ENCODE results near the gene TBC1D22A. TPM values are rescaled to one million over a fixed set of nuclear protein-coding genes. Genes with fewer than 3 reads are reported as not detected.

The TBC1D22A gene
- total and polyA plus RNA-seq, 9 donors = 12.5 to 25.6 (median 18.5) TPM

DNA sequence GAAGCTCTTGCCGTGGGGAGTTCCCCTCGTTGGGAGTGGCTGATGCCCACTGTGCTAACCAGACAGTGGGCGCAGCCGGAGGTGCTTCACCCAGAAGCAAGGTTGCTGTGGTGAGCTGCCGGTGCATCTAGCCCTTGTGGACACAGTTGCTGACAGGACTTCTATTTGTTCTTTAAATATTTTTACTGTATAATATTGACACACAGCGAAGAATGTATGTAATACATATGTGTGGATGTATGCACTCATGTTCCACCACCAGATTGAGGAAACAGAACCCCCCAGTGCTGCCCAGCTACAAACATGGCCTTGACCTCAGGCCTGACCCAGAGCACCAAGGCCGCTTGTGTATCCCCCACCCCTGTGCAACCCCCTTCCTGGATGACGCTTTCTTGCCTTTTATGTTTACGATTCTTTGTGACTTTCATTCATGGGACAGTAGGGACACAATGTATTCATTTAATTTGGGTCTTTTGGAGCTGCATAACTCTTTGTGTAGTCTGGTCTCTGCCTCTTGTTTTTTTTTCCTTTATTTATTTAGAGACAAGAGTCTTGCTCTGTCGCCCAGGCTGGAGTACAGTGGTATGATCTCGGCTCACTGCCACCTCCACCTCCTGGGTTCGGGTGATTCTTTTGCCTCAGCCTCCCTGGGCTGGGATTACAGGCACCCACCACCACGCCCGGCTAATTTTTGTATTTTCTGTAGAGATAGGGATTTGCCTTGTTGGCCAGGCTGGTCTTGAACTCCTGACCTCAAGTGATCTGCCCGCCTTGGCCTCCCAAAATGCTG, 132.6 kb downstream of the TBC1D22A start:
- Histone ChIP-seq H3K27me3 (no peaks in the 10 kb centered on the region), H3K36me3 (no peaks in the 10 kb centered on the region), H3K4me1 (ENCODE audit: insufficient read depth) (peaks cover 2% of the 10 kb centered on the region), H3K27ac (no peak overlapping the region), H3K4me3 (no peak overlapping the region), H3K9me3 (no peaks in the 10 kb centered on the region)
- intact Hi-C loops (cut with DNase I) = no loop called here
- peak in 1 of 5 donors; percentile 13 for DNase-seq
- WGBS, 3 donors = 91 to 95% (median 93%) methylated on average over 15 of the region's 15 CpGs
- TF ChIP-seq POLR2A (IDR thresholded peaks at IDR 0.05) (no peak), EP300 (IDR thresholded peaks at IDR 0.05) (no peak)
- TF ChIP-seq, protein P1, sequence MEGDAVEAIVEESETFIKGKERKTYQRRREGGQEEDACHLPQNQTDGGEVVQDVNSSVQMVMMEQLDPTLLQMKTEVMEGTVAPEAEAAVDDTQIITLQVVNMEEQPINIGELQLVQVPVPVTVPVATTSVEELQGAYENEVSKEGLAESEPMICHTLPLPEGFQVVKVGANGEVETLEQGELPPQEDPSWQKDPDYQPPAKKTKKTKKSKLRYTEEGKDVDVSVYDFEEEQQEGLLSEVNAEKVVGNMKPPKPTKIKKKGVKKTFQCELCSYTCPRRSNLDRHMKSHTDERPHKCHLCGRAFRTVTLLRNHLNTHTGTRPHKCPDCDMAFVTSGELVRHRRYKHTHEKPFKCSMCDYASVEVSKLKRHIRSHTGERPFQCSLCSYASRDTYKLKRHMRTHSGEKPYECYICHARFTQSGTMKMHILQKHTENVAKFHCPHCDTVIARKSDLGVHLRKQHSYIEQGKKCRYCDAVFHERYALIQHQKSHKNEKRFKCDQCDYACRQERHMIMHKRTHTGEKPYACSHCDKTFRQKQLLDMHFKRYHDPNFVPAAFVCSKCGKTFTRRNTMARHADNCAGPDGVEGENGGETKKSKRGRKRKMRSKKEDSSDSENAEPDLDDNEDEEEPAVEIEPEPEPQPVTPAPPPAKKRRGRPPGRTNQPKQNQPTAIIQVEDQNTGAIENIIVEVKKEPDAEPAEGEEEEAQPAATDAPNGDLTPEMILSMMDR (IDR thresholded peaks at IDR 0.05) = no peak

DNA sequence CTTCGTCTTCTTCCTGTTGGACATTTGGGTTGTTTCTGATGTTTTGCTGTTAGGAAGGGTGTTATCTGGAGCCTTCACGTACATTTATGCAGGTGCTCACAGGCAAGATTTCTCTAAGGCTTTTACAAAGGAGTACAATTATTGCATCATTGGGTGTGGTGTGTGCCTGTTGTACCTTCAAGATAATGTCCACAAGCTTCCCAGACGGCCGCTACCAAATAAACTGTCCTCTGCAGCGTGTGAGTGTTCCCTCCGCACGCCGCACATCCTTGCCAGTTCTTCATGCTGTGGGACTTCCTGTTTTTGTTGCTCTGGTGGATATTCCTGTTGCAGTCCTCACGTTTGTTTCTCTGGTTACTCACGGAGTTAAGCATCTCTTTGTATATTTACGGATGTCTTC, 133.3 kb downstream of the TBC1D22A start:
- Histone ChIP-seq H3K4me3 (no peak overlapping the region), H3K36me3 (no peaks in the 10 kb centered on the region), H3K27me3 (no peaks in the 10 kb centered on the region), H3K9me3 (no peaks in the 10 kb centered on the region), H3K27ac (no peak overlapping the region), H3K4me1 (ENCODE audit: insufficient read depth) (no peaks in the 10 kb centered on the region)
- intact Hi-C loops (cut with DNase I) = no loop called here
- peak in 1 of 5 donors; percentile 20 for DNase-seq
- TF ChIP-seq, protein P1 (IDR thresholded peaks at IDR 0.05) = no peak
- no peak for TF ChIP-seq EP300 (IDR thresholded peaks at IDR 0.05)
- TF ChIP-seq POLR2A (IDR thresholded peaks at IDR 0.05) = no peak
- 82 to 89% (median 86%) methylated on average over 11 of the region's 11 CpGs for WGBS, 3 donors

DNA sequence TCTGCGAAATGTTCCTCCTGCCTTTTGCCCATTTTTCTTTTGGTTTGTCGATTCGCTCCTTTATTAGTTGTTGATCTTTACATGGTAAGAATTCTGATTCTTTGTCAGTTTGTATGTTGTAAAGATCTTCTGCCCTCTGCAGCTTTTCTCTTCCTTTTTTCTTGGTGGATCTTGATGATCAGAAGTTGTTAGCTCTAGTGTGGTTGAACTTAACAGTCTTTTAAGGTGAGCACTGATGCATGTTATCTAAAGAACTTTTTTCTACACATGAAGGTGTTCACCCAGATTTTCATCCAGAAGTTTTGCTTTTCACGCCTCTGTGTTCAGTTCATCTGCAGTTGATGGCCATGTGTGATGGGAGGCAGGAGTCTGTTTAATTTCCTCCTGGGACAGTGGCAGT, 133.7 kb downstream of the TBC1D22A start:
- Histone ChIP-seq H3K36me3 (no peaks in the 10 kb centered on the region), H3K4me1 (ENCODE audit: insufficient read depth) (no peaks in the 10 kb centered on the region), H3K27ac (no peak overlapping the region), H3K4me3 (no peak overlapping the region), H3K27me3 (no peaks in the 10 kb centered on the region), H3K9me3 (no peaks in the 10 kb centered on the region)
- no peak for TF ChIP-seq POLR2A (IDR thresholded peaks at IDR 0.05)
- TF ChIP-seq, protein P1 (IDR thresholded peaks at IDR 0.05) = no peak
- no peak for TF ChIP-seq EP300 (IDR thresholded peaks at IDR 0.05)
- 95 to 98% (median 96%) methylated on average over 4 of the region's 4 CpGs for WGBS, 3 donors
- intact Hi-C loops (cut with DNase I) = no loop called here
- DNase-seq = no peak

DNA sequence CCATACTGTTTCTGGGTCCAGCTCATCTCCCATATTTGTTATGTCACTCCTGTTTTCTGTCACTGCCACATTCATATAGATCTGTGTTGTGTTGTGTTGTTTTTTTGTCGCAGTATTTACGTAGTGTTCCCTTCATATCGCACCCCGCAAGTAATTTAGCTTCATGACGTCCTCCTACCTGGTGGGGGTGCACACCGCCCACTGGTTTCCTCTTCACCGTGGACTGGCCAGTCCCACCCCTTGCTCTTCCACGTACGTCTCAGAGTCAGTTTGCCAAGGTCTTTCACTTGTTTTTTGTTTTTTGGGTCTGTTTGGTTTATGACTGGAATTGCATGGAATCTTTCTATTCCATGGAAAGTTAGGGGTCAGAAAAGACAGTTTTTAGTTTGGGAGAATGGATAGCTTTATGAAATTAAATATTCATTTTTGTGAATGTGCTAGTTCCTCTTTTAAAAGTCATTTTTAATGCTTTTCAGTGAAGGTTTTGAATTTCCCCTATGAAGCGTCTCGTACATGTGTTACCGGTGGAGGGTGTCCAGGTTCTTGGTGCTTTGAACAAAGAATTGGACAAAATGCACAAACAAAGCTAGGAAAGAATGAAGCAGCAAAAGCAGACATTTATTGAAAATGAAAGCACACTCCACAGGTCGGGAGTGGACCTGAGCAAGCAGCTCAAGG, 134.3 kb downstream of the TBC1D22A start:
- H3K27ac ChIP-seq = no peak overlapping the region
- WGBS, 3 donors = 37 to 61% (median 59%) methylated on average over 13 of the region's 13 CpGs
- H3K4me1 ChIP-seq (ENCODE audit: insufficient read depth) = no peaks in the 10 kb centered on the region
- TF ChIP-seq POLR2A (IDR thresholded peaks at IDR 0.05) (no peak), EP300 (IDR thresholded peaks at IDR 0.05) (no peak)
- TF ChIP-seq, protein P1 (IDR thresholded peaks at IDR 0.05) = no peak
- H3K27me3 ChIP-seq = no peaks in the 10 kb centered on the region
- H3K9me3 ChIP-seq = no peaks in the 10 kb centered on the region
- intact Hi-C loops (cut with DNase I) = no loop called here
- no peak overlapping the region for H3K4me3 ChIP-seq
- DNase-seq = peak in 1 of 5 donors; percentile 43
- no peaks in the 10 kb centered on the region for H3K36me3 ChIP-seq

Measured in ovary (tissue), 9 donors.